ENCODE measurements around the gene HOXC10.

GRCh38 chr12:53961025-53961761 is 23.8 kb upstream of the HOXC10 start:
- TF ChIP-seq NFRKB (IDR thresholded peaks at IDR 0.05), result no peak
- no peak for TF ChIP-seq BHLHE40 (IDR thresholded peaks at IDR 0.05; ENCODE audit: borderline replicate concordance)
- no peak for TF ChIP-seq HDGF (IDR thresholded peaks at IDR 0.05; ENCODE audit: borderline replicate concordance)
- TF ChIP-seq FOXK2 (IDR thresholded peaks at IDR 0.05), result no peak
- no peak for TF ChIP-seq FOXA1 (IDR thresholded peaks at IDR 0.05)

Measured in HEK293T (cell line).